WERI-Rb-1 (cell line): ENCODE data around the gene ZFYVE28.
A peak's percentile ranks its signal among the peaks of the same experiment; 100 is the strongest.

ENCODE experiments used
- DNase-seq: peaks from one replicate; pipeline ENCODE4 v3.0.0-alpha.2; 2020
- H3K27ac ChIP-seq: fragments of 250-450 bp; sonication (Bioruptor Pico); 2 replicates; pipeline ENCODE4 v1.5.1; 2020; ENCODE audit warnings: mild to moderate bottlenecking, moderate library complexity
- H3K27me3 ChIP-seq: fragments of 250-450 bp; sonication (Bioruptor Pico); 2 replicates; pipeline ENCODE4 v1.5.1; 2021; ENCODE audit warnings: mild to moderate bottlenecking, low read depth, moderate library complexity; ENCODE audit not compliant: insufficient read depth, severe bottlenecking
- H3K36me3 ChIP-seq: fragments of 250-450 bp; sonication (Bioruptor Pico); 2 replicates; pipeline ENCODE4 v1.5.1; 2020; ENCODE audit warnings: mild to moderate bottlenecking, moderate library complexity
- H3K4me3 ChIP-seq: 2 replicates; pipeline ENCODE4 v1.5.1; 2011; ENCODE audit warnings: low read depth, mild to moderate bottlenecking, control low read depth, low read length
- H3K9me3 ChIP-seq: fragments of 250-450 bp; sonication (Bioruptor Pico); 2 replicates; pipeline ENCODE4 v1.5.1; 2021; ENCODE audit warnings: mild to moderate bottlenecking, moderate library complexity; ENCODE audit not compliant: severe bottlenecking
- TF ChIP-seq, protein P1 (sequence below): IDR thresholded peaks from 2 replicates; pipeline ENCODE4 v1.5.1; 2011; ENCODE audit warnings: low read depth, mild to moderate bottlenecking, control low read depth, inconsistent platforms, low read length

Gene ZFYVE28

DNA sequence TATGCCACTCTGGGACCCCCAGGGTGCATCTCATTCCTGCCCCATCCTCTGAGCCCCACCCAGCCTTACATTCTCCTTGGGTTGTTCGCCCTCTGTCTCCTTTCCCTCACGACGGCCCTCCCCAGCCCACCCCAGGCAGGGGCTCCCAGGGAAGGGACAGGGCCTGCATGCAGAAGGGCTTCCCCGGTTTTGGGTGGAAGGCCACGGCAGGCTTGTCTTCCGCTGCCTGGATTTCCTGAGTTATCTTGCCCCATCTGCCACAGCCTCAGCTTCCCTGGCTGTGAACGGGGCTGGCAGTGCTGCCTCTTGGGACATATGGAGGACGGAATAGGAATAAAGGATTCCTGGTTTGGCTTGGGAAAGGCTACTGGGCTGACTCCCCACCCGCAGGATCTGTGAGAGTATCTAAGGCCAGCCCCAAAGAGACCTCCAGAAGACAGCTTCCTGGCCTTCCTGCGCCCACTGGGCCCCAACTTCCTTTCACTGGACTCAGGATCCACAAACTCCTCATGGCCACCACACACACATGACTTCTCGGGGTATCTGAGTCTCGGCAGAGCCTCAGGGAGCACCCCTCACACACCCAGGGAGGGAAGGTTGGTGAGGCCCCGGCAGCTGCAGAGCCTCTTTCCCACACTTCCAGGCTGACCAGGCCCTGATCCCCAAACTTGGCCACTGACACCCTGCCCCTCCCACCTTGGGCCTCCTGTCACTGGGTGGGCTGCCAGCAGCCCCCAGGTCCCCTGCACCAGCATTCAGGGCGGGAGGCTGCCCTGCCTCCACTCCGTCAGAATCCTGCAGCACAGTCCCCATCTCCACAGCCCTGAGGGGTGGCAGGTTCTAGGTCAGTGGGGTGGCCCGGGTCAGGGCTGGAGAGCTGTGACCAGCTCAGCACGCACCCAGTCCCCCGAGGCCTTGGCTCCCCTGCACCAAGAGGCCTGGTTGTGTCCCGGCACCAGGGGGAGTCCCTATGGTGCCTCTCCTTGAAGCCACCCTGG is 153.0 kb downstream of the ZFYVE28 start:
- Histone ChIP-seq H3K36me3 (peaks cover 3% of the 10 kb centered on the region), H3K4me3 (no peak overlapping the region), H3K27me3 (no peaks in the 10 kb centered on the region), H3K27ac (no peak overlapping the region), H3K9me3 (no peaks in the 10 kb centered on the region)
- DNase-seq = no peak
- TF ChIP-seq, protein P1, sequence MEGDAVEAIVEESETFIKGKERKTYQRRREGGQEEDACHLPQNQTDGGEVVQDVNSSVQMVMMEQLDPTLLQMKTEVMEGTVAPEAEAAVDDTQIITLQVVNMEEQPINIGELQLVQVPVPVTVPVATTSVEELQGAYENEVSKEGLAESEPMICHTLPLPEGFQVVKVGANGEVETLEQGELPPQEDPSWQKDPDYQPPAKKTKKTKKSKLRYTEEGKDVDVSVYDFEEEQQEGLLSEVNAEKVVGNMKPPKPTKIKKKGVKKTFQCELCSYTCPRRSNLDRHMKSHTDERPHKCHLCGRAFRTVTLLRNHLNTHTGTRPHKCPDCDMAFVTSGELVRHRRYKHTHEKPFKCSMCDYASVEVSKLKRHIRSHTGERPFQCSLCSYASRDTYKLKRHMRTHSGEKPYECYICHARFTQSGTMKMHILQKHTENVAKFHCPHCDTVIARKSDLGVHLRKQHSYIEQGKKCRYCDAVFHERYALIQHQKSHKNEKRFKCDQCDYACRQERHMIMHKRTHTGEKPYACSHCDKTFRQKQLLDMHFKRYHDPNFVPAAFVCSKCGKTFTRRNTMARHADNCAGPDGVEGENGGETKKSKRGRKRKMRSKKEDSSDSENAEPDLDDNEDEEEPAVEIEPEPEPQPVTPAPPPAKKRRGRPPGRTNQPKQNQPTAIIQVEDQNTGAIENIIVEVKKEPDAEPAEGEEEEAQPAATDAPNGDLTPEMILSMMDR = 0 out of 2 replicates have a peak, but pooled peaks have one; percentile 17

GRCh38 chr4:2264481-2265041 is 153.9 kb downstream of the ZFYVE28 start:
- no peak overlapping the region for H3K4me3 ChIP-seq
- TF ChIP-seq, protein P1 = no peak
- H3K36me3 ChIP-seq = peaks cover 12% of the 10 kb centered on the region
- DNase-seq = no peak
- H3K27me3 ChIP-seq = no peaks in the 10 kb centered on the region
- no peaks in the 10 kb centered on the region for H3K9me3 ChIP-seq
- no peak overlapping the region for H3K27ac ChIP-seq

DNA sequence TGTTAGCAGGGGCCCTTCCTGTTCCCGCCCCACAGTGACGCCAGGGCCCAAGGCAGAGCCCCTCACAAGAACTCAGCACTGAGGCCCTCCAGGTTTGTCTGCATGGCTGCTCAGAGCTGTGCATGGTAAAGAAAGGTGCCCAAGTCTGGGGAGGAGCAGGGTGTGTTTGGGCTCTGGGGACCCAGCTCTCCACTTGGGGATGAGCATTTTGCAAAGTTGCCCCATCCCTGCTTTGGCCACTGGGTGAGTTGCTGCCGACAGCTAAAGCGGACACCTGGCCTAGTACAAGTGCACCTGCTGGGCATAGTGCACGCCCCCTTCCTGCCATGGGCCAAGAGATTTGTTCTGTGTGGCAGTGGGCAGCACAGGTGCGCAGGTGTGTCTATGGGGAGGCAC is 154.5 kb downstream of the ZFYVE28 start:
- TF ChIP-seq, protein P1 = no peak
- Histone ChIP-seq H3K4me3 (no peak overlapping the region), H3K27ac (no peak overlapping the region), H3K27me3 (no peaks in the 10 kb centered on the region), H3K36me3 (peaks cover 18% of the 10 kb centered on the region), H3K9me3 (no peaks in the 10 kb centered on the region)
- DNase-seq = no peak

- Histone ChIP-seq H3K4me3 (peak overlapping the region; percentile 47), H3K36me3 (peaks cover 28% of the 10 kb centered on the region), H3K9me3 (no peaks in the 10 kb centered on the region), H3K27ac (peak overlapping the region; percentile 93), H3K27me3 (no peaks in the 10 kb centered on the region)
- TF ChIP-seq, protein P1 = no peak
- no peak for DNase-seq
These were observed 155.5 kb downstream of the ZFYVE28 start for GRCh38 chr4:2262944-2263250.

- no peaks in the 10 kb centered on the region for H3K9me3 ChIP-seq
- TF ChIP-seq, protein P1 = no peak
- H3K27ac ChIP-seq = peak overlapping the region; percentile 93
- peak; percentile 99 for DNase-seq
- H3K36me3 ChIP-seq = peaks cover 34% of the 10 kb centered on the region
- no peaks in the 10 kb centered on the region for H3K27me3 ChIP-seq
- H3K4me3 ChIP-seq = peak overlapping the region; percentile 47
These were observed 156.1 kb downstream of the ZFYVE28 start for GRCh38 chr4:2262145-2262943.
